Thoracic aorta endothelial cell (primary cell): ENCODE results near the gene MECR. TPM values are rescaled to one million over a fixed set of nuclear protein-coding genes. Genes with fewer than 3 reads are reported as not detected.

ENCODE experiments used
- small RNA-seq: library from RNA; depleted of rRNA; stranded (forward); fragments of <200 nt; gene quantifications from one replicate; pipeline ENCODE3, GENCODE V24; 2012
- total RNA-seq: library from RNA; depleted of rRNA; stranded (reverse); fragments of >200 nt; gene quantifications from 2 replicates; pipeline ENCODE4 v1.2.3, GENCODE V29; 2012

The MECR gene, protein sequence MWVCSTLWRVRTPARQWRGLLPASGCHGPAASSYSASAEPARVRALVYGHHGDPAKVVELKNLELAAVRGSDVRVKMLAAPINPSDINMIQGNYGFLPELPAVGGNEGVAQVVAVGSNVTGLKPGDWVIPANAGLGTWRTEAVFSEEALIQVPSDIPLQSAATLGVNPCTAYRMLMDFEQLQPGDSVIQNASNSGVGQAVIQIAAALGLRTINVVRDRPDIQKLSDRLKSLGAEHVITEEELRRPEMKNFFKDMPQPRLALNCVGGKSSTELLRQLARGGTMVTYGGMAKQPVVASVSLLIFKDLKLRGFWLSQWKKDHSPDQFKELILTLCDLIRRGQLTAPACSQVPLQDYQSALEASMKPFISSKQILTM
- 24.4 and 24.5 TPM in 2 replicates for total RNA-seq

GRCh38 chr1:29230553-29231378 is at the start of gene MECR:
TSS of gene MECR (minus strand) at chr1:29230934. CDS start at chr1:29230906, 28 bp downstream.

GRCh38 chr1:29235955-29236711 is 5.4 kb upstream of the MECR start, which contains the start of gene PTPRU:
TSS of gene PTPRU (plus strand) at chr1:29236522. CDS start at chr1:29236645, 123 bp downstream.

DNA sequence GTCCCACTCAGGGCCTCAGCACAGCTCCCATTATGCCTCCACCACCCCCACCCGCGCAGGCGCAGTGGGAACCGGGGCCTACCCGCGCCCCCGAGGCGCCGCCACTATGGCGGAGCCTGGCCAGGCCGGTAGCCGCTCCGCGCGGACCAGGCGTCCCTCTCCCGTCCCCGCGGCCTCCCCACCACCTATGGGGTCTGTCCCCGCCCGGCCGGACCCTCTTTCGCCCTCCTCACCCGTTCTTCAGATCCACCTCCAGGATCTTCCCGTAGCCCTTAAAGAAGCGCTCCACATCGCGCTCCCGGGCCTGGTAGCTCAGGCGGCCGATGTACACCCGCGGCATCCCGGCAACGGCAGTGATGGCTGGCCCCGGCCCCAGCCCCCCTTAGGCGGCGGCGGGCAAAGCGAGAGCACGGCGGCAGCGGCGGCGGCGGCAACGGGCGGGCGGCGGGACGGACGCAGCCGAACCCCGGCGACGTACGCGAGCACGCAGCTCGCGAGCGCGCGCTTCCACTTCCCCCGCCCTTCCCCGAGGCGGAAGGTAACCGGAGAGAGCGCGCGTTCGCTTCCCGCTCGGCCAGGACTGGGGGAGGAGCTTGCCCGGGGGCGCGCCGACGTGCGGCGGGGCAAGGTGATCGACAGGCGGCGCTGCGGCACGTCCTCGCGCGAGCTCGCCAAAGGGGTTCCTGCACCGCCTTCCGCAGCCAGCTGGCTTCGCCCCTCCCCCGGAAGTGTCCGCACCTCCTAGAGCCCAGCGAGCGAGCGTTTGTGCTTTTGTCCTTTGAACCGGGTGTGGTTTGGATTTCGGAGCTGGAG is 49.1 kb downstream of the MECR start, which contains the start of gene SRSF4:
Gene SRSF4 (minus strand): TSS at position 488 of the 813 bp plus-strand sequence. CDS start 148 bp downstream, at position 340.

Small RNAs within 50 kb of the gene (small RNA-seq; reads per million reads assigned to genes)
- gene RF02271, result not detected

Other genes with a start within 250 kb of the MECR start
- 0.66 and 2.7 TPM in 2 replicates for gene TMEM200B, start 107.0 kb downstream of the MECR start, total RNA-seq
- 59.6 and 64.0 TPM in 2 replicates for gene SRSF4, start 49.0 kb downstream of the MECR start, total RNA-seq
- gene PTPRU, start 5.6 kb upstream of the MECR start, total RNA-seq, result 1.3 and 5.0 TPM in 2 replicates